ENCODE results near the gene COL13A1.

GRCh38 chr10:69817078-69817581 lies 15.4 kb downstream of the COL13A1 start:
- TF ChIP-seq SP1 (IDR thresholded peaks at IDR 0.05) (no peak), FOXA1 (IDR thresholded peaks at IDR 0.05) (no peak), FOXM1 (IDR thresholded peaks at IDR 0.05; ENCODE audit: borderline replicate concordance) (no peak), ELF4 (IDR thresholded peaks at IDR 0.05) (no peak), PKNOX1 (IDR thresholded peaks at IDR 0.05) (no peak)

Measured in HEK293T (cell line).